DND-41 (cell line): ENCODE measurements around the gene FUBP3.

Experiments used
- ATAC-seq: fragments of 200-7000 bp; cut with Tn5 transposase; 3 replicates; pipeline ENCODE4 v1.9.1; 2021; ENCODE audit warnings: low read depth; ENCODE audit not compliant: insufficient read depth
- DNase-seq: peaks from one replicate; pipeline ENCODE4 v3.0.0-alpha.2; 2020
- H2AFZ ChIP-seq: 2 replicates; pipeline ENCODE4 v1.6.0; 2012; ENCODE audit warnings: low read depth, low read length
- H3K27ac ChIP-seq: 2 replicates; pipeline ENCODE4 v1.5.1; 2012; ENCODE audit warnings: low read length, inconsistent platforms
- H3K27me3 ChIP-seq: fragments of 200-600 bp; sonication (generic); 2 replicates; pipeline ENCODE4 v1.6.0; 2012; ENCODE audit warnings: low read length, mild to moderate bottlenecking, inconsistent platforms; ENCODE audit not compliant: insufficient read depth, poor library complexity
- H3K36me3 ChIP-seq: 2 replicates; pipeline ENCODE4 v1.5.1; 2012; ENCODE audit warnings: low read length, inconsistent platforms; ENCODE audit not compliant: insufficient read depth
- H3K4me1 ChIP-seq: 2 replicates; pipeline ENCODE4 v1.5.1; 2012; ENCODE audit warnings: mild to moderate bottlenecking, low read length; ENCODE audit not compliant: insufficient read depth
- H3K4me2 ChIP-seq: 2 replicates; pipeline ENCODE4 v1.6.0; 2012; ENCODE audit warnings: mild to moderate bottlenecking, moderate library complexity, low read length, inconsistent platforms; ENCODE audit not compliant: insufficient read depth
- H3K4me3 ChIP-seq, 2 experiments: fragments of 200-600 bp in 1 of 2; shearing (Covaris generic) in 1 of 2; 2 replicates each; pipeline ENCODE4 v1.5.1; 2012 to 2016; ENCODE audit warnings: inconsistent platforms in 2 of 2, low read length in 2 of 2, mild to moderate bottlenecking in 2 of 2, low read depth in 1 of 2, moderate library complexity in 1 of 2
- H3K79me2 ChIP-seq: 2 replicates; pipeline ENCODE4 v1.6.0; 2012; ENCODE audit warnings: low read length, inconsistent platforms; ENCODE audit not compliant: insufficient read depth
- H3K9ac ChIP-seq: 2 replicates; pipeline ENCODE4 v1.6.0; 2012; ENCODE audit warnings: low read depth, mild to moderate bottlenecking, inconsistent platforms, low read length, moderate library complexity
- H3K9me3 ChIP-seq: 2 replicates; pipeline ENCODE4 v1.5.1; 2012; ENCODE audit warnings: low read length, moderate library complexity, mild to moderate bottlenecking, inconsistent platforms; ENCODE audit not compliant: insufficient read depth, severe bottlenecking
- H4K20me1 ChIP-seq: 2 replicates; pipeline ENCODE4 v1.6.0; 2012; ENCODE audit warnings: low read length; ENCODE audit not compliant: insufficient read depth
- CTCF ChIP-seq: IDR thresholded peaks from 2 replicates; pipeline ENCODE4 v1.5.1; 2012; ENCODE audit warnings: borderline replicate concordance, low read length, moderate library complexity, mild to moderate bottlenecking; ENCODE audit not compliant: poor library complexity, severe bottlenecking; ENCODE audit errors: extremely low read depth
- EZH2 ChIP-seq: IDR thresholded peaks from 3 replicates; pipeline ENCODE4 v1.6.1; 2012; ENCODE audit warnings: borderline replicate concordance, low read depth, mild to moderate bottlenecking, moderate library complexity, low read length, inconsistent platforms; ENCODE audit not compliant: severe bottlenecking

The FUBP3 gene

GRCh38 chr9:130675396-130675795, 96.0 kb downstream of the FUBP3 start:
- H3K9ac ChIP-seq, result no peak overlapping the region
- H3K4me2 ChIP-seq, result no peak overlapping the region
- no peaks in the 10 kb centered on the region for H3K27me3 ChIP-seq
- no peak overlapping the region for H3K4me3 ChIP-seq
- H3K27ac ChIP-seq, result no peak overlapping the region
- no peaks in the 10 kb centered on the region for H4K20me1 ChIP-seq
- no peak for DNase-seq
- no peaks in the 10 kb centered on the region for H3K79me2 ChIP-seq
- no peaks in the 10 kb centered on the region for H3K4me1 ChIP-seq
- no peaks in the 10 kb centered on the region for H3K36me3 ChIP-seq
- no peak for TF ChIP-seq EZH2
- H2AFZ ChIP-seq, result no peak overlapping the region
- H3K9me3 ChIP-seq, result no peaks in the 10 kb centered on the region
- no peak for ATAC-seq

- Histone ChIP-seq H3K9me3 (no peaks in the 10 kb centered on the region), H3K9ac (no peak overlapping the region), H4K20me1 (no peaks in the 10 kb centered on the region), H3K4me2 (no peak overlapping the region), H3K4me3 (no peak overlapping the region), H3K4me1 (peaks cover 1% of the 10 kb centered on the region; the same call in 1 of the 2 replicates), H3K27ac (no peak overlapping the region), H3K36me3 (no peaks in the 10 kb centered on the region), H3K27me3 (no peaks in the 10 kb centered on the region), H3K79me2 (no peaks in the 10 kb centered on the region), H2AFZ (no peak overlapping the region)
- TF ChIP-seq CTCF (no peak), EZH2 (no peak)
- no peak for DNase-seq
- ATAC-seq, result no peak
These were observed 97.9 kb downstream of the FUBP3 start for GRCh38 chr9:130677252-130677651.

- ATAC-seq, result peak; percentile 32; the same call in 1 of the 3 replicates
- no peak overlapping the region for H2AFZ ChIP-seq
These were observed 101.7 kb downstream of the FUBP3 start for GRCh38 chr9:130680836-130681768.

More at GRCh38 chr9:130680836-130681768, 101.7 kb downstream of the FUBP3 start:
- H3K9me3 ChIP-seq, result no peaks in the 10 kb centered on the region
- no peak overlapping the region for H3K27ac ChIP-seq
- no peak overlapping the region for H3K4me3 ChIP-seq
- H3K9ac ChIP-seq, result no peak overlapping the region
- H3K4me1 ChIP-seq, result peaks cover 4% of the 10 kb centered on the region; the same call in 1 of the 2 replicates
- no peak for TF ChIP-seq EZH2
- TF ChIP-seq CTCF, result no peak
- H4K20me1 ChIP-seq, result no peaks in the 10 kb centered on the region; the same call in 1 of the 2 replicates
- H3K4me2 ChIP-seq, result no peak overlapping the region
- H3K36me3 ChIP-seq, result no peaks in the 10 kb centered on the region
- no peaks in the 10 kb centered on the region for H3K27me3 ChIP-seq
- no peaks in the 10 kb centered on the region for H3K79me2 ChIP-seq
- DNase-seq, result peak; percentile 16
